Thyroid gland (tissue), 4 donors: Measurements from ENCODE around the gene AGBL1.

ENCODE experiments used
- CTCF ChIP-seq, 6 experiments: fragments of 200-600 bp in 3 of 6; fragments of 450-650 bp in 3 of 6; sonication (generic) in 3 of 6; IDR thresholded peaks; one replicate each; pipeline ENCODE4 v1.5.1; 2016 to 2019; ENCODE audit warnings: antibody characterized with exemption in 6 of 6, mild to moderate bottlenecking in 2 of 6, inconsistent platforms in 1 of 6, moderate library complexity in 1 of 6
- POLR2A ChIP-seq, 2 donors: fragments of 450-650 bp; IDR thresholded peaks; one replicate each; pipeline ENCODE4 v1.6.1; 2017; ENCODE audit warnings: antibody characterized with exemption in 2 of 2, mild to moderate bottlenecking in 2 of 2, moderate library complexity in 1 of 2

GRCh38 chr15:86073281-86073680 is 6.4 kb upstream of the AGBL1 start:
- no peak for TF ChIP-seq POLR2A (IDR thresholded peaks at IDR 0.05)
- TF ChIP-seq CTCF (IDR thresholded peaks at IDR 0.05) = no peak
